Skin of body (tissue), 2 donors: ENCODE measurements around the gene POLR1E. TPM values are rescaled to one million over a fixed set of nuclear protein-coding genes. Genes with fewer than 3 reads are reported as not detected.
A peak's percentile ranks its signal among the peaks of the same experiment; 100 is the strongest.
"Not testable (repeated sequence)": the region's sequence is repeated elsewhere in the genome, so short reads cannot be mapped to it uniquely, and the experiment has no call there.

ENCODE experiments used
- DNase-seq: peaks from one replicate; lab custom pipeline; 2025; lab: John Stamatoyannopoulos, UW
- total RNA-seq: library from RNA; depleted of rRNA; stranded (reverse); fragments of >200 nt; gene quantifications from one replicate; pipeline ENCODE4 v1.2.3, GENCODE V29; 2014

The POLR1E gene
- total RNA-seq, 1 donor from 2014 or later: 28.8 TPM

- DNase-seq: peak; percentile 68
Observed at GRCh38 chr9:37464426-37465248, 21.1 kb upstream of the POLR1E start.

- peak; percentile 100 for DNase-seq
Observed at GRCh38 chr9:37465249-37466036, 20.3 kb upstream of the POLR1E start, which contains the start of gene ZBTB5. Gene ZBTB5 (minus strand): TSS chr9:37465450. CDS start chr9:37442551, 22,899 bp downstream.

- DNase-seq: peak; percentile 45
Observed at GRCh38 chr9:37466037-37466709, 19.6 kb upstream of the POLR1E start.

GRCh38 chr9:37467530-37467929 lies 18.2 kb upstream of the POLR1E start:
- not testable (repeated sequence) for DNase-seq

GRCh38 chr9:37468620-37469019 lies 17.1 kb upstream of the POLR1E start:
- DNase-seq: no peak

- peak; percentile 33 for DNase-seq
Observed at GRCh38 chr9:37471942-37472684, 13.6 kb upstream of the POLR1E start.

GRCh38 chr9:37473982-37474381 lies 11.8 kb upstream of the POLR1E start:
- not testable (repeated sequence) for DNase-seq

- DNase-seq: no peak
Observed at GRCh38 chr9:37474438-37474837, 11.3 kb upstream of the POLR1E start.

- no peak for DNase-seq
Observed at GRCh38 chr9:37476930-37477329, 8.8 kb upstream of the POLR1E start.

GRCh38 chr9:37477443-37477842 lies 8.3 kb upstream of the POLR1E start:
- not testable (repeated sequence) for DNase-seq

- DNase-seq: not testable (repeated sequence)
Observed at GRCh38 chr9:37477987-37478619, 7.6 kb upstream of the POLR1E start.

GRCh38 chr9:37480759-37481158 lies 5.0 kb upstream of the POLR1E start:
- no peak for DNase-seq

- DNase-seq: no peak
Observed at GRCh38 chr9:37486256-37486615, 488 bp downstream of the POLR1E start.

- peak; percentile 79 for DNase-seq
Observed at GRCh38 chr9:37486616-37487548, 1.1 kb downstream of the POLR1E start.

- DNase-seq: no peak
Observed at GRCh38 chr9:37491939-37492338, 6.2 kb downstream of the POLR1E start.

GRCh38 chr9:37495571-37495970 lies 9.8 kb downstream of the POLR1E start:
- no peak for DNase-seq

GRCh38 chr9:37496020-37496419 lies 10.3 kb downstream of the POLR1E start:
- no peak for DNase-seq

- no peak for DNase-seq
Observed at GRCh38 chr9:37497320-37497719, 11.6 kb downstream of the POLR1E start.

- DNase-seq: no peak
Observed at GRCh38 chr9:37498457-37498856, 12.7 kb downstream of the POLR1E start.

- DNase-seq: no peak
Observed at GRCh38 chr9:37499297-37499696, 13.5 kb downstream of the POLR1E start.
